IMR-90 (cell line): Measurements from ENCODE around the gene FAF2. TPM values are rescaled to one million over a fixed set of nuclear protein-coding genes. Genes with fewer than 3 reads are reported as not detected.

Experiments used
- ATAC-seq: fragments of 200-7000 bp; cut with Tn5 transposase; 2 replicates; pipeline ENCODE4 v1.9.1; 2020; ENCODE audit warnings: low read depth, mild to moderate bottlenecking, moderate library complexity
- BruUV-seq: library from RNA; stranded (reverse); fragments of 400-500 nt; replicated peaks from 2 replicates; lab custom pipeline; 2021; lab: Mats Ljungman, UMichigan
- CTCF ChIA-PET: fragments of 300-600 bp; formaldehyde crosslinking; extraction: SDS; loops from one replicate; lab custom pipeline; 2021; ENCODE audit warnings: antibody characterized with exemption; lab: Yijun Ruan, JAX
- POLR2A ChIA-PET: fragments of 300-600 bp; sonication (Branson Sonifier 250); formaldehyde crosslinking; loops from one replicate; lab custom pipeline; 2022; ENCODE audit warnings: antibody characterized with exemption; ENCODE audit not compliant: unreplicated experiment; lab: Charles Lee
- DNase-seq: peaks from one replicate; pipeline ENCODE4 v3.0.0; 2013
- H2AFZ ChIP-seq: replicated peaks from 2 replicates; pipeline ENCODE3; 2013; ENCODE audit warnings: low read length, mild to moderate bottlenecking; ENCODE audit not compliant: poor library complexity
- H2AK5ac ChIP-seq: 2 replicates; pipeline ENCODE4 v1.6.1; 2013; ENCODE audit warnings: low read depth, low read length, inconsistent platforms
- H2AK9ac ChIP-seq: replicated peaks from 2 replicates; pipeline ENCODE3; 2013; ENCODE audit warnings: mild to moderate bottlenecking, low read depth, low read length, moderate library complexity; ENCODE audit not compliant: poor library complexity
- H2BK120ac ChIP-seq: 2 replicates; pipeline ENCODE4 v1.6.1; 2013; ENCODE audit warnings: low read depth, low read length, inconsistent platforms
- H2BK15ac ChIP-seq: 3 replicates; pipeline ENCODE4 v1.6.1; 2013; ENCODE audit warnings: low read depth, low read length, inconsistent platforms
- H2BK20ac ChIP-seq: 2 replicates; pipeline ENCODE4 v1.6.1; 2013; ENCODE audit warnings: low read depth, mild to moderate bottlenecking, inconsistent platforms, low read length, moderate library complexity
- H2BK5ac ChIP-seq: 2 replicates; pipeline ENCODE4 v1.6.1; 2013; ENCODE audit warnings: mild to moderate bottlenecking, low read depth, low read length, inconsistent platforms; ENCODE audit not compliant: poor library complexity, severe bottlenecking
- H3K14ac ChIP-seq: replicated peaks from 2 replicates; pipeline ENCODE4 v1.6.1; 2013; ENCODE audit warnings: low read depth, low read length, inconsistent platforms
- H3K18ac ChIP-seq: 2 replicates; pipeline ENCODE4 v1.6.1; 2013; ENCODE audit warnings: low read depth, low read length, control low read depth
- H3K23ac ChIP-seq: 2 replicates; pipeline ENCODE4 v1.6.1; 2013; ENCODE audit warnings: low read depth, low read length, inconsistent platforms
- H3K27ac ChIP-seq: 2 replicates; pipeline ENCODE4 v1.5.1; 2013; ENCODE audit warnings: mild to moderate bottlenecking, control low read depth, low read length; ENCODE audit not compliant: insufficient read depth
- H3K27me3 ChIP-seq: 2 replicates; pipeline ENCODE4 v1.6.1; 2013; ENCODE audit warnings: low read length; ENCODE audit not compliant: control insufficient read depth, insufficient read depth
- H3K36me3 ChIP-seq: 2 replicates; pipeline ENCODE4 v1.6.1; 2013; ENCODE audit warnings: low read length, mixed read lengths; ENCODE audit not compliant: control insufficient read depth, insufficient read depth
- H3K4ac ChIP-seq: 2 replicates; pipeline ENCODE4 v1.6.1; 2013; ENCODE audit warnings: low read depth, low read length, inconsistent platforms
- H3K4me1 ChIP-seq: 2 replicates; pipeline ENCODE4 v1.6.1; 2013; ENCODE audit warnings: low read length, mixed read lengths; ENCODE audit not compliant: control insufficient read depth, insufficient read depth
- H3K4me2 ChIP-seq: 2 replicates; pipeline ENCODE4 v1.6.1; 2013; ENCODE audit warnings: low read depth, mild to moderate bottlenecking, control low read depth, low read length, moderate library complexity
- H3K4me3 ChIP-seq: 2 replicates; pipeline ENCODE4 v1.5.1; 2013; ENCODE audit warnings: low read depth, mild to moderate bottlenecking, control low read depth, low read length, moderate library complexity; ENCODE audit not compliant: insufficient read depth
- H3K56ac ChIP-seq: 2 replicates; pipeline ENCODE4 v1.6.1; 2013; ENCODE audit warnings: low read length, inconsistent platforms; ENCODE audit not compliant: insufficient read depth; ENCODE audit errors: extremely low read depth
- H3K79me1 ChIP-seq, 2 experiments: 2 replicates each; pipeline ENCODE4 v1.6.1; 2013; ENCODE audit warnings: low read length in 2 of 2, inconsistent platforms in 1 of 2, low read depth in 1 of 2
- H3K9ac ChIP-seq: 2 replicates; pipeline ENCODE4 v1.6.1; 2013; ENCODE audit warnings: low read depth, low read length, control low read depth
- H3K9me1 ChIP-seq: 2 replicates; pipeline ENCODE4 v1.6.1; 2013; ENCODE audit warnings: low read length, inconsistent platforms; ENCODE audit not compliant: insufficient read depth
- H3K9me3 ChIP-seq: 2 replicates; pipeline ENCODE4 v1.6.1; 2013; ENCODE audit warnings: low read length; ENCODE audit not compliant: control insufficient read depth, insufficient read depth
- H4K20me1 ChIP-seq: 2 replicates; pipeline ENCODE4 v1.6.1; 2013; ENCODE audit warnings: low read length, inconsistent platforms; ENCODE audit not compliant: insufficient read depth
- H4K5ac ChIP-seq: 2 replicates; pipeline ENCODE4 v1.6.1; 2013; ENCODE audit warnings: mild to moderate bottlenecking, low read depth, low read length, control low read depth
- H4K8ac ChIP-seq, 2 experiments: 2 replicates each; pipeline ENCODE4 v1.6.1; 2013; ENCODE audit warnings: low read depth in 2 of 2, low read length in 2 of 2, control low read depth in 1 of 2, inconsistent platforms in 1 of 2
- H4K91ac ChIP-seq: 2 replicates; pipeline ENCODE4 v1.6.1; 2013; ENCODE audit warnings: low read depth, low read length, inconsistent platforms; ENCODE audit not compliant: insufficient read depth
- BHLHE40 ChIP-seq: fragments of 150-350 bp; IDR thresholded peaks from 2 replicates; pipeline ENCODE4 v1.6.1; 2016; ENCODE audit warnings: mild to moderate bottlenecking, low read depth, low read length
- CEBPB ChIP-seq: IDR thresholded peaks from 2 replicates; pipeline ENCODE4 v1.6.1; 2012; ENCODE audit warnings: low read depth, low read length, improper control_type of control experiment
- FOS ChIP-seq: fragments of 150-350 bp; IDR thresholded peaks from 2 replicates; pipeline ENCODE4 v1.6.1; 2016; ENCODE audit warnings: low read depth, low read length
- MAZ ChIP-seq: IDR thresholded peaks from 2 replicates; pipeline ENCODE4 v1.6.1; 2012; ENCODE audit warnings: low read depth, mild to moderate bottlenecking, low read length, improper control_type of control experiment, moderate library complexity, borderline replicate concordance
- POLR2A ChIP-seq: IDR thresholded peaks from 2 replicates; pipeline ENCODE4 v1.6.1; 2012; ENCODE audit warnings: mild to moderate bottlenecking, low read depth, low read length
- RAD21 ChIP-seq: IDR thresholded peaks from 2 replicates; pipeline ENCODE4 v1.6.1; 2012; ENCODE audit warnings: low read length, improper control_type of control experiment
- RCOR1 ChIP-seq: IDR thresholded peaks from 2 replicates; pipeline ENCODE4 v1.6.1; 2012; ENCODE audit warnings: mild to moderate bottlenecking, low read length, improper control_type of control experiment; ENCODE audit not compliant: insufficient replicate concordance
- WGBS, 2 experiments: methylation state at CpG; one replicate each; pipeline versions ENCODE4 v1.1.5 to v1.1.7; 2013; ENCODE audit warnings: missing lambda C conversion rate in 2 of 2; ENCODE audit not compliant: insufficient read length in 1 of 2; ENCODE audit errors: extremely low coverage in 2 of 2; 5-methylcytosine and 5-hydroxymethylcytosine counted together
- dilution Hi-C: fragments of 300-500 bp; cut with HindIII; formaldehyde crosslinking; loops from one replicate; pipeline ENCODE4 v1.14.3; 2018; ENCODE audit warnings: low sequenced_read_pairs; ENCODE audit not compliant: unreplicated experiment
- in situ Hi-C: fragments of 300-500 bp; cut with MboI; formaldehyde crosslinking; loops from 3 replicates; pipeline ENCODE4 v1.14.3; 2019; ENCODE audit warnings: low sequenced_read_pairs, inconsistent platforms, mixed read lengths
- intact Hi-C: fragments of 100-400 bp; cut with micrococcal nuclease; formaldehyde crosslinking; loops from 2 replicates; pipeline ENCODE4 v1.10.0; 2022
- polyA plus RNA-seq, 3 experiments: library from polyadenylated mRNA; depleted of rRNA; stranded (reverse); fragments of >200 nt; gene quantifications; 2 replicates each; pipeline ENCODE4 v1.2.3, GENCODE V29; 2012; ENCODE audit warnings: low replicate concordance in 1 of 3
- total RNA-seq: library from RNA; depleted of rRNA; stranded (reverse); fragments of >200 nt; gene quantifications from 2 replicates; pipeline ENCODE4 v1.2.3, GENCODE V29; 2012
- TF ChIP-seq, protein P1 (sequence below): fragments of 150-350 bp; IDR thresholded peaks from 2 replicates; pipeline ENCODE4 v1.6.1; 2016; ENCODE audit warnings: low read depth, mild to moderate bottlenecking, low read length, moderate library complexity, borderline replicate concordance
- TF ChIP-seq, protein P2 (sequence below): conservative IDR thresholded peaks from 2 replicates; pipeline ENCODE4 v1.5.1; 2012; ENCODE audit warnings: mild to moderate bottlenecking, low read depth, low read length, improper control_type of control experiment

Gene FAF2
- total and polyA plus RNA-seq, 2 of the 4 experiments (the other 2 are of a cell fraction) = 32.9 to 47.0 TPM

DNA sequence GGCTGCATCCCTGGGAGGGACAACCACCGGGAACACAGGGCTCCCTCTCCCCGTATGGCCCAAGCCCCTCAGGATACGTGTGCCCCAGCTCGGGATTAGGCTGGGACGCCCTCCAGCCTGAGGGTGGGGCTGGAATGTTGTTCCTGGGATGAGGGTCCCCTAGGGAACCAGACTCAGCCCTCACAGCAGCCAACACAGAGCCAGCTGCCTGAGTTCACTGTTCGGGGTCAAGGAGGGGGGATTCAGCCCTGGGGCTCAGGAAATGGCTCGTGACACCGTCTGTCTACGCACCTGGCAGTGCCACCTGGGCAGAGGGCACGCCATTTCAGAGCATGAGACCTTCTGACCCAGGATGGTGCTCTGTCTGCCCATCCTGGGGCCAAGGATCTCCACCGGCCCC, 80.1 kb downstream of the FAF2 start (continued):
- TF ChIP-seq, protein P1, sequence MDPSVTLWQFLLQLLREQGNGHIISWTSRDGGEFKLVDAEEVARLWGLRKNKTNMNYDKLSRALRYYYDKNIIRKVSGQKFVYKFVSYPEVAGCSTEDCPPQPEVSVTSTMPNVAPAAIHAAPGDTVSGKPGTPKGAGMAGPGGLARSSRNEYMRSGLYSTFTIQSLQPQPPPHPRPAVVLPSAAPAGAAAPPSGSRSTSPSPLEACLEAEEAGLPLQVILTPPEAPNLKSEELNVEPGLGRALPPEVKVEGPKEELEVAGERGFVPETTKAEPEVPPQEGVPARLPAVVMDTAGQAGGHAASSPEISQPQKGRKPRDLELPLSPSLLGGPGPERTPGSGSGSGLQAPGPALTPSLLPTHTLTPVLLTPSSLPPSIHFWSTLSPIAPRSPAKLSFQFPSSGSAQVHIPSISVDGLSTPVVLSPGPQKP = no peak

DNA sequence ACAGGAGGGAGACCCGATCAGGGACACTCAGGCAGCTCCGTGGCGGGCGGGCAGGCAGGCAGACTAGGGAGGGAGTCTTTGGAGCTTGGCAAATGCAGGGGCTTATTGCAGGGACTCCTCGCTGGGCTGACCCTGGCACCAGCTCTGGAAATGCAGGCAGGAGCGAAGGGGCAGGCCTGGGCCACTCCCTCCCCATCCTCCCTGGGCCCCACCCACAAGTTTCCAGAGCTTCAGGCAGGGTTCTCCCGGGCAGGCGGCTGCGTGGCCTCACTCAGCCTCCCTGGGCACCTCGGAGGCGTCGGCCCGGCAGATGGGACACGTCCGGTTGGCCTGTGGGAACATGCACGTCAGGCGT, 80.6 kb downstream of the FAF2 start:
- Histone ChIP-seq H3K18ac (no peak overlapping the region), H3K14ac (no peak overlapping the region), H3K56ac (no peak overlapping the region), H2BK5ac (no peak overlapping the region), H2BK120ac (no peak overlapping the region), H3K9me1 (peaks cover 2% of the 10 kb centered on the region; the same call in 1 of the 2 replicates), H4K20me1 (peaks cover 10% of the 10 kb centered on the region), H2AK9ac (no peak overlapping the region), H3K23ac (no peak overlapping the region), H2BK20ac (no peak overlapping the region), H3K4ac (no peak overlapping the region), H2AFZ (no peak overlapping the region), H3K27ac (no peak overlapping the region), H3K4me2 (no peak overlapping the region), H3K9ac (no peak overlapping the region), H2AK5ac (no peak overlapping the region), H3K36me3 (peaks cover 43% of the 10 kb centered on the region), H3K4me3 (no peak overlapping the region), H4K91ac (no peak overlapping the region), H4K5ac (no peak overlapping the region), H3K4me1 (peaks cover 5% of the 10 kb centered on the region), H4K8ac (no peak overlapping the region), H3K79me1 (peaks cover 3 to 23% of the 10 kb centered on the region in 2 experiments; a peak in 3 of 4 replicates), H3K9me3 (no peaks in the 10 kb centered on the region), H3K27me3 (no peaks in the 10 kb centered on the region), H2BK15ac (no peak overlapping the region)
- WGBS, 2 experiments = 80% methylated on average over 7 of the region's 17 CpGs; no CpG with 5 or more reads in 1 of the 2 experiments
- DNase-seq = no peak
- TF ChIP-seq, protein P2, sequence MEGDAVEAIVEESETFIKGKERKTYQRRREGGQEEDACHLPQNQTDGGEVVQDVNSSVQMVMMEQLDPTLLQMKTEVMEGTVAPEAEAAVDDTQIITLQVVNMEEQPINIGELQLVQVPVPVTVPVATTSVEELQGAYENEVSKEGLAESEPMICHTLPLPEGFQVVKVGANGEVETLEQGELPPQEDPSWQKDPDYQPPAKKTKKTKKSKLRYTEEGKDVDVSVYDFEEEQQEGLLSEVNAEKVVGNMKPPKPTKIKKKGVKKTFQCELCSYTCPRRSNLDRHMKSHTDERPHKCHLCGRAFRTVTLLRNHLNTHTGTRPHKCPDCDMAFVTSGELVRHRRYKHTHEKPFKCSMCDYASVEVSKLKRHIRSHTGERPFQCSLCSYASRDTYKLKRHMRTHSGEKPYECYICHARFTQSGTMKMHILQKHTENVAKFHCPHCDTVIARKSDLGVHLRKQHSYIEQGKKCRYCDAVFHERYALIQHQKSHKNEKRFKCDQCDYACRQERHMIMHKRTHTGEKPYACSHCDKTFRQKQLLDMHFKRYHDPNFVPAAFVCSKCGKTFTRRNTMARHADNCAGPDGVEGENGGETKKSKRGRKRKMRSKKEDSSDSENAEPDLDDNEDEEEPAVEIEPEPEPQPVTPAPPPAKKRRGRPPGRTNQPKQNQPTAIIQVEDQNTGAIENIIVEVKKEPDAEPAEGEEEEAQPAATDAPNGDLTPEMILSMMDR = no peak
- TF ChIP-seq, protein P1 = no peak
- TF ChIP-seq POLR2A (no peak), BHLHE40 (no peak), RCOR1 (no peak), CEBPB (no peak), MAZ (no peak), FOS (no peak), RAD21 (no peak)
- ChIA-PET POLR2A (no interaction called here), CTCF (no interaction called here)
- in situ Hi-C loops (no loop called here), dilution Hi-C loops (no loop called here), intact Hi-C loops (no loop called here)
- no peak for ATAC-seq
- no TSS peak for BruUV-seq
